GM12801 (cell line): Measurements from ENCODE around the gene TMEM53.

ENCODE experiments used
- CTCF ChIP-seq: IDR thresholded peaks from one replicate; pipeline ENCODE4 v1.5.1; 2011; ENCODE audit warnings: control low read depth; ENCODE audit not compliant: insufficient read length; ENCODE audit errors: extremely low read depth

The TMEM53 gene

GRCh38 chr1:44609412-44609767 is 64.9 kb downstream of the TMEM53 start:
- no peak for TF ChIP-seq CTCF

GRCh38 chr1:44608141-44608540 is 66.1 kb downstream of the TMEM53 start:
- no peak for TF ChIP-seq CTCF

- TF ChIP-seq CTCF = no peak
Observed at GRCh38 chr1:44606701-44607281, 67.5 kb downstream of the TMEM53 start.

- no peak for TF ChIP-seq CTCF
Observed at GRCh38 chr1:44605914-44606615, 68.2 kb downstream of the TMEM53 start.

- TF ChIP-seq CTCF = no peak
Observed at GRCh38 chr1:44604157-44604955, 69.9 kb downstream of the TMEM53 start.

- no peak for TF ChIP-seq CTCF
Observed at GRCh38 chr1:44603718-44604117, 70.6 kb downstream of the TMEM53 start.
